MM.1S (cell line): ENCODE data around the gene CELF2.
"Not testable (repeated sequence)": the region's sequence is repeated elsewhere in the genome, so short reads cannot be mapped to it uniquely, and the experiment has no call there.

Source experiments
- DNase-seq: peaks from one replicate; pipeline ENCODE4 v3.0.0-alpha.2; 2015
- H2AFZ ChIP-seq: fragments of 300-600 bp; sonication (generic); 2 replicates; pipeline ENCODE4 v1.6.0; 2016; ENCODE audit warnings: antibody characterized with exemption, low read length
- H3F3A ChIP-seq: fragments of 300-600 bp; sonication (generic); 2 replicates; pipeline ENCODE4 v1.6.1; 2016; ENCODE audit warnings: mild to moderate bottlenecking, antibody characterized with exemption, low read length, moderate library complexity, mixed read lengths; ENCODE audit not compliant: insufficient read depth
- H3K27ac ChIP-seq: fragments of 300-600 bp; sonication (generic); 2 replicates; pipeline ENCODE4 v1.5.1; 2016; ENCODE audit warnings: mild to moderate bottlenecking, low read length
- H3K27me3 ChIP-seq: fragments of 300-600 bp; sonication (generic); replicated peaks from 2 replicates; pipeline ENCODE4 v1.6.0; 2016; ENCODE audit warnings: low read length; ENCODE audit not compliant: insufficient read depth
- H3K36me3 ChIP-seq: fragments of 300-600 bp; sonication (generic); replicated peaks from 2 replicates; pipeline ENCODE4 v1.6.1; 2016; ENCODE audit warnings: mild to moderate bottlenecking, low read length, mixed read lengths; ENCODE audit not compliant: insufficient read depth
- H3K4me1 ChIP-seq: fragments of 300-600 bp; sonication (generic); 2 replicates; pipeline ENCODE4 v1.6.1; 2016; ENCODE audit warnings: low read length, mixed read lengths
- H3K4me2 ChIP-seq: fragments of 300-600 bp; sonication (generic); 2 replicates; pipeline ENCODE4 v1.6.0; 2016; ENCODE audit warnings: low read depth, low read length
- H3K4me3 ChIP-seq: fragments of 300-600 bp; sonication (generic); 2 replicates; pipeline ENCODE4 v1.5.1; 2016; ENCODE audit warnings: low read length, mixed read lengths
- H3K79me2 ChIP-seq: fragments of 300-600 bp; sonication (generic); 2 replicates; pipeline ENCODE4 v1.6.1; 2016; ENCODE audit warnings: mixed run types, low read length, mixed read lengths
- H3K9ac ChIP-seq: fragments of 300-600 bp; sonication (generic); 2 replicates; pipeline ENCODE4 v1.6.1; 2016; ENCODE audit warnings: low read length, mixed read lengths
- H3K9me2 ChIP-seq: fragments of 300-600 bp; sonication (generic); replicated peaks from 2 replicates; pipeline ENCODE4 v1.6.1; 2016; ENCODE audit warnings: mild to moderate bottlenecking, low read length, mixed read lengths; ENCODE audit not compliant: insufficient read depth
- H3K9me3 ChIP-seq: fragments of 300-600 bp; sonication (generic); replicated peaks from 2 replicates; pipeline ENCODE4 v1.6.1; 2016; ENCODE audit warnings: mild to moderate bottlenecking, low read length, mixed read lengths; ENCODE audit not compliant: insufficient read depth
- H4K20me1 ChIP-seq: fragments of 300-600 bp; sonication (generic); 2 replicates; pipeline ENCODE4 v1.6.1; 2016; ENCODE audit warnings: mild to moderate bottlenecking, low read length, moderate library complexity, mixed read lengths; ENCODE audit not compliant: insufficient read depth
- EZH2 ChIP-seq: fragments of 300-600 bp; sonication (generic); optimal IDR thresholded peaks from 2 replicates; pipeline ENCODE3; 2017; ENCODE audit warnings: low read depth, mild to moderate bottlenecking, antibody characterized with exemption, low read length, mixed read lengths
- EZH2phosphoT487 ChIP-seq: fragments of 300-600 bp; sonication (generic); IDR thresholded peaks from 2 replicates; pipeline ENCODE4 v1.6.1; 2018; ENCODE audit warnings: antibody characterized with exemption, low read length
- TF ChIP-seq, protein P1 (sequence below): fragments of 300-600 bp; sonication (generic); IDR thresholded peaks from 2 replicates; pipeline ENCODE4 v1.5.1; 2016; ENCODE audit warnings: antibody characterized with exemption, low read length, mixed read lengths

Gene CELF2

DNA sequence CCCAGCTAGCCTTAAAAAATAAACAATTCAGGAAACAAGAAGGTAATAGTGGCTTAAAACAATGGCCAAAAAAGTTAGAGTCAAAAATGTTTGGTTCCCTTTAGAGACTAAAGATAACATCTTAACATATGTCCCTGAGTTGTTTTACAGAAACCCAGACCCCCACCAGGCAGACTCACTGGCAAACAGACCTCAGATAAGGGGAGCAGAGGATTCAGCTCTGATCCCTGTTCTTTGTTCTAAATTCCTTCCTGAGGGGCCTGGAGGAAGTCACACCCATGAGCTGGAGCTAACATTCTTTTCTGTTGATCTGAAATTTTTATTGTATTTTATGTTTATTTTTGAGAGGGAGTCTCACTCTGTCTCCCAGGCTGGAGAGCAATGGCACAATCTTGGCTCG lies 346.6 kb downstream of the CELF2 start:
- TF ChIP-seq, protein P1, sequence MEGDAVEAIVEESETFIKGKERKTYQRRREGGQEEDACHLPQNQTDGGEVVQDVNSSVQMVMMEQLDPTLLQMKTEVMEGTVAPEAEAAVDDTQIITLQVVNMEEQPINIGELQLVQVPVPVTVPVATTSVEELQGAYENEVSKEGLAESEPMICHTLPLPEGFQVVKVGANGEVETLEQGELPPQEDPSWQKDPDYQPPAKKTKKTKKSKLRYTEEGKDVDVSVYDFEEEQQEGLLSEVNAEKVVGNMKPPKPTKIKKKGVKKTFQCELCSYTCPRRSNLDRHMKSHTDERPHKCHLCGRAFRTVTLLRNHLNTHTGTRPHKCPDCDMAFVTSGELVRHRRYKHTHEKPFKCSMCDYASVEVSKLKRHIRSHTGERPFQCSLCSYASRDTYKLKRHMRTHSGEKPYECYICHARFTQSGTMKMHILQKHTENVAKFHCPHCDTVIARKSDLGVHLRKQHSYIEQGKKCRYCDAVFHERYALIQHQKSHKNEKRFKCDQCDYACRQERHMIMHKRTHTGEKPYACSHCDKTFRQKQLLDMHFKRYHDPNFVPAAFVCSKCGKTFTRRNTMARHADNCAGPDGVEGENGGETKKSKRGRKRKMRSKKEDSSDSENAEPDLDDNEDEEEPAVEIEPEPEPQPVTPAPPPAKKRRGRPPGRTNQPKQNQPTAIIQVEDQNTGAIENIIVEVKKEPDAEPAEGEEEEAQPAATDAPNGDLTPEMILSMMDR = no peak
- TF ChIP-seq EZH2phosphoT487 = no peak
- TF ChIP-seq EZH2 = no peak
- Histone ChIP-seq H3K27me3 (no peaks in the 10 kb centered on the region), H3K4me3 (no peak overlapping the region), H3K36me3 (no peaks in the 10 kb centered on the region), H2AFZ (no peak overlapping the region), H3K9me2 (no peaks in the 10 kb centered on the region), H3K4me2 (no peak overlapping the region), H3K9me3 (no peaks in the 10 kb centered on the region), H3K9ac (no peak overlapping the region), H3K79me2 (no peaks in the 10 kb centered on the region), H3F3A (no peaks in the 10 kb centered on the region), H3K4me1 (no peaks in the 10 kb centered on the region), H3K27ac (no peak overlapping the region), H4K20me1 (no peaks in the 10 kb centered on the region)
- DNase-seq = no peak

DNA sequence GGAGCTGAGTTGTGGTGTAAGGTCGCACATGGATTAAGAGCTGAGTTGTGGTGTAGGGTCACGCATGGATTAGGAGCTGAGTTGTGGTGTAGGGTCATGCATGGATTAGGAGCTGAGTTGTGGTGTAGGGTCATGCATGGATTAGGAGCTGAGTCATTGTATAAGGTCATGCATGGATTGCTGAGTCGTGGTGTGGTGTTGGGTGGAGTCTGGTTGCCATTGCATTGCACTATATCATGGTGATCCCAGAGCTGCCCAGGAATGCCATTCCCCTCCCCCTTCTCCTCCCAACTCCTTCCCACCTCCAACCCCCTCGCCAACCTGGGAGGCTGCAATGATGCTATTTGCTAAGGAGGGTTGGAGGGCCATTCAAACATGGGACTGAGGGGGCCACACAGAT lies 349.2 kb downstream of the CELF2 start:
- not testable (repeated sequence) for H3K9me2 ChIP-seq, H3K4me1 ChIP-seq, H3K4me2 ChIP-seq, H3K79me2 ChIP-seq, H4K20me1 ChIP-seq, H3K27ac ChIP-seq, H3F3A ChIP-seq, H3K27me3 ChIP-seq, H3K9ac ChIP-seq, H3K4me3 ChIP-seq, H2AFZ ChIP-seq, DNase-seq, H3K9me3 ChIP-seq, H3K36me3 ChIP-seq

DNA sequence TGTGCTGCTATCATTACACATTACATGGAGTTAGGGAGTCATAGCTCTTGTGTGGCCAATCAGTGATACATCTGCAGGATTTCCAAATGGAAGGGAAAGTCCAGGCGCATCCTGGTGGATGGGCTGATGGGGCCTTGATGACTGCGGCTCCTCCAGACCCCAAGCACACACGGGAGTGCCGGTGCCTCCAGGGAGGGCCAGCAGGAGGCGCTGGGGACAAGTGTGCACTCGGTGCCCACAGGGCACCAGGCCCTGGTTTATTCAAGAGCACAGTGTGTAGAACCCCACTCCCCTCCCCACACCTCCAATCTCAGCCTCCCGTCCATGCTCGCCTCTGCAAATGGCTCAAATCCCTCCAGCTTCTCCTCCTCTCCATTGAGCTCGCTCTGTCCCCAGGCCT lies 349.8 kb downstream of the CELF2 start:
- H3K27me3 ChIP-seq = no peaks in the 10 kb centered on the region
- TF ChIP-seq, protein P1 = no peak
- TF ChIP-seq EZH2 (no peak), EZH2phosphoT487 (no peak)
- DNase-seq = no peak

DNA sequence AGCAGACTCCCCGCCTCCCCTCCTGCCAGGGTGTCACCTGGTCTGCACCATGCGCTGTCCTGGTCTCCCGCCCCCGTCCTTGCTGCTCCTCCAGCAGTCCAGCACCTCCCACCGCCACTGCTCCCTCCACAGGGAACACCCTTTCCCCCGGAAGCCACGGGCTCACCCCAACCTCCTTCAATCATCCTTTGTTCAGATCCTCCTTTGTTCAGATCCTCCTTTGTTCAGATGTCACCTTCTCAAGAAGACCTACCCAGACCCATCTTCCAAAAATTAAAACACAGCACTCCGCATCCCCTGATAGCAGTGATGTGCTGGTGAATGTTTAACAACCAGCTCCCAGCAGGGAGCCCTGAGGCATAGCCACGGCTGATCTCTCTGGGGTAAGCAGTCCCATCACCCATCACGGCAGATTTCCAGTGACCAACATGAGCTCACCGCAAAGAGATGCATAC lies 356.1 kb downstream of the CELF2 start:
- Histone ChIP-seq H3K9ac (no peak overlapping the region), H3K9me3 (no peaks in the 10 kb centered on the region), H3K79me2 (no peaks in the 10 kb centered on the region), H3F3A (no peaks in the 10 kb centered on the region), H3K9me2 (no peaks in the 10 kb centered on the region), H3K4me2 (no peak overlapping the region), H4K20me1 (no peaks in the 10 kb centered on the region), H3K4me3 (no peak overlapping the region), H3K27me3 (no peaks in the 10 kb centered on the region), H3K4me1 (no peaks in the 10 kb centered on the region), H3K36me3 (no peaks in the 10 kb centered on the region), H2AFZ (no peak overlapping the region), H3K27ac (no peak overlapping the region)
- DNase-seq = no peak
- TF ChIP-seq EZH2 (no peak), EZH2phosphoT487 (no peak)
- TF ChIP-seq, protein P1 = no peak

More for the DNA sequence above, 349.8 kb downstream of the CELF2 start:
- Histone ChIP-seq H3K4me2 (no peak overlapping the region), H3K9ac (no peak overlapping the region), H3K9me3 (no peaks in the 10 kb centered on the region), H3K4me1 (no peaks in the 10 kb centered on the region), H3K79me2 (no peaks in the 10 kb centered on the region), H3K27ac (no peak overlapping the region), H3K9me2 (no peaks in the 10 kb centered on the region), H3K36me3 (no peaks in the 10 kb centered on the region), H3F3A (no peaks in the 10 kb centered on the region), H4K20me1 (no peaks in the 10 kb centered on the region), H3K4me3 (no peak overlapping the region), H2AFZ (no peak overlapping the region)
